HUDEP-2 (cell line): ENCODE data around the gene SP1.

Experiments used
- DNase-seq, 76 experiments: peaks; one replicate each; lab custom pipeline; 2025; ENCODE audit not compliant: unreplicated experiment in 76 of 76; lab: John Stamatoyannopoulos, UW

Gene SP1

GRCh38 chr12:53443955-53444354 is 64.0 kb downstream of the SP1 start:
- DNase-seq: no peak

- peak in 1 of 76 experiments; percentile 2 for DNase-seq
Measured at GRCh38 chr12:53444593-53445325, 64.8 kb downstream of the SP1 start.

GRCh38 chr12:53450936-53451335 is 71.0 kb downstream of the SP1 start:
- DNase-seq: no peak

GRCh38 chr12:53451661-53452158 is 71.7 kb downstream of the SP1 start, which contains the start of gene PCBP2:
Gene PCBP2 (plus strand): TSS chr12:53452102. CDS start chr12:53454801, 2,699 bp downstream.
- peak in 75 of 76 experiments; percentile 13 to 98 (median 97) for DNase-seq

- DNase-seq: peak in 66 of 76 experiments; percentile 11 to 83 (median 62)
Measured at GRCh38 chr12:53452159-53453077, 72.4 kb downstream of the SP1 start.

GRCh38 chr12:53453953-53454640 is 74.1 kb downstream of the SP1 start:
- DNase-seq: no peak

GRCh38 chr12:53454707-53455106 is 74.7 kb downstream of the SP1 start:
- no peak for DNase-seq

- DNase-seq: no peak
Measured at GRCh38 chr12:53456654-53457366, 76.8 kb downstream of the SP1 start.

- DNase-seq: no peak
Measured at GRCh38 chr12:53459097-53459496, 79.1 kb downstream of the SP1 start.

- no peak for DNase-seq
Measured at GRCh38 chr12:53461059-53461458, 81.1 kb downstream of the SP1 start.

- no peak for DNase-seq
Measured at GRCh38 chr12:53461591-53461990, 81.6 kb downstream of the SP1 start.

GRCh38 chr12:53462935-53463334 is 83.0 kb downstream of the SP1 start:
- DNase-seq: no peak

GRCh38 chr12:53463802-53464560 is 84.0 kb downstream of the SP1 start:
- DNase-seq: no peak

- DNase-seq: no peak
Measured at GRCh38 chr12:53464685-53465418, 84.9 kb downstream of the SP1 start.

- no peak for DNase-seq
Measured at GRCh38 chr12:53465679-53466078, 85.7 kb downstream of the SP1 start.
